Endothelial cell (in vitro differentiated cells): ENCODE results near the gene VAV2. TPM values are rescaled to one million over a fixed set of nuclear protein-coding genes. Genes with fewer than 3 reads are reported as not detected.

Source experiments
- DNase-seq: peaks from one replicate; pipeline ENCODE4 v3.0.0; 2021; ENCODE audit warnings: low spot score
- H3K27ac Mint-ChIP-seq: one replicate; pipeline ENCODE4 v1.8.0; 2021; ENCODE audit warnings: mixed read lengths, inconsistent platforms; ENCODE audit not compliant: unreplicated experiment
- H3K27me3 Mint-ChIP-seq: one replicate; pipeline ENCODE4 v1.8.0; 2021; ENCODE audit warnings: mild to moderate bottlenecking, moderate library complexity, mixed read lengths, inconsistent platforms; ENCODE audit not compliant: unreplicated experiment
- H3K36me3 Mint-ChIP-seq: one replicate; pipeline ENCODE4 v1.8.0; 2021; ENCODE audit warnings: mild to moderate bottlenecking, low read depth, mixed read lengths, inconsistent platforms; ENCODE audit not compliant: unreplicated experiment
- H3K4me1 Mint-ChIP-seq: one replicate; pipeline ENCODE4 v1.8.0; 2021; ENCODE audit warnings: mild to moderate bottlenecking, mixed read lengths, inconsistent platforms; ENCODE audit not compliant: unreplicated experiment
- H3K4me3 Mint-ChIP-seq: one replicate; pipeline ENCODE4 v1.8.0; 2021; ENCODE audit warnings: mild to moderate bottlenecking, mixed read lengths, inconsistent platforms; ENCODE audit not compliant: unreplicated experiment
- H3K9me3 Mint-ChIP-seq: one replicate; pipeline ENCODE4 v1.8.0; 2021; ENCODE audit warnings: mixed read lengths, inconsistent platforms; ENCODE audit not compliant: unreplicated experiment
- total RNA-seq: library from RNA; stranded (reverse); fragmentation: NEBNext Ultra II Directional; extraction: Animal tissue kit (Norgen Biotek cat#: 25700); gene quantifications from one replicate; pipeline ENCODE4 v1.2.1, GENCODE V29; 2021; ENCODE audit not compliant: unreplicated experiment
- TF ChIP-seq, protein P1 (sequence below): fragments of 200-600 bp; sonication (generic); IDR thresholded peaks from one replicate; pipeline ENCODE4 v1.5.0; 2021; ENCODE audit warnings: antibody characterized with exemption; ENCODE audit not compliant: unreplicated experiment

The VAV2 gene
- total RNA-seq, 1 donor from 2014 or later, result 27.2 TPM

DNA sequence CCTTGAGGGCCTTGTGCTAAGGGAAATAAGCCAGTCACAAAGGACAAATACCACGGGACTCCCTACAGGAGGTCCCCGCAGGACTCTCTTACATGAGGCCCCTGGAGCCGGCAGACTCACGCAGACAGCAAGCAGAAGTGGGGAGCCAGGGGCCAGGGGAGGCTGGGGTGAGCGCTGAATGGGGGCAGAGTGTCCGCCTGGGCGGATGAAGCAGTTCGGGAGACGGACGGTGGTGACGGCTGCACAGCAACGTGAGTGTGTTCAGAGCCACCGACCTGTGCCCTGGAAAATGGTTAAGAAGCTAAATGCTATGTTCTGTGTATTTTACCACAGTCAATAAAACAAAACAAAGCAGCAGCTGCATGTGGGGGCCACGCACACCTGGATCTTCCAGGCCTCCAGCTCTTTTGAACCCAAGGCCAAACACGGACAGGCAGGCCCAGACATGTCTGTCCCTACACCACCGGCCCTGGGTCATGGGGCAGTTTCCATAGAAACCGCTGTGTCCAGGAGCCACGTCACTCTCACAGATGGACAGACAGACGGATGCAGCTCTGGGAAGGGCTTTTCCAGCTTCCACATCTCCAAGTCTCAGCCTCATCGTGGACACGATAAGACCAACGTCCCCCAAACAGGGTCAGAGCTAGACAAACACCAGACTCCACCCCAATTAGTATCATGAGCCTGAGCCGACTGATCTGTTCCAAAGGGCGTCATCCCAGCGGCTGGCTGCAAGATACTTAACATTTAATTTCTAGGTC is 103.9 kb downstream of the VAV2 start:
- TF ChIP-seq, protein P1, sequence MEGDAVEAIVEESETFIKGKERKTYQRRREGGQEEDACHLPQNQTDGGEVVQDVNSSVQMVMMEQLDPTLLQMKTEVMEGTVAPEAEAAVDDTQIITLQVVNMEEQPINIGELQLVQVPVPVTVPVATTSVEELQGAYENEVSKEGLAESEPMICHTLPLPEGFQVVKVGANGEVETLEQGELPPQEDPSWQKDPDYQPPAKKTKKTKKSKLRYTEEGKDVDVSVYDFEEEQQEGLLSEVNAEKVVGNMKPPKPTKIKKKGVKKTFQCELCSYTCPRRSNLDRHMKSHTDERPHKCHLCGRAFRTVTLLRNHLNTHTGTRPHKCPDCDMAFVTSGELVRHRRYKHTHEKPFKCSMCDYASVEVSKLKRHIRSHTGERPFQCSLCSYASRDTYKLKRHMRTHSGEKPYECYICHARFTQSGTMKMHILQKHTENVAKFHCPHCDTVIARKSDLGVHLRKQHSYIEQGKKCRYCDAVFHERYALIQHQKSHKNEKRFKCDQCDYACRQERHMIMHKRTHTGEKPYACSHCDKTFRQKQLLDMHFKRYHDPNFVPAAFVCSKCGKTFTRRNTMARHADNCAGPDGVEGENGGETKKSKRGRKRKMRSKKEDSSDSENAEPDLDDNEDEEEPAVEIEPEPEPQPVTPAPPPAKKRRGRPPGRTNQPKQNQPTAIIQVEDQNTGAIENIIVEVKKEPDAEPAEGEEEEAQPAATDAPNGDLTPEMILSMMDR, result no peak
- peaks cover 5% of the 10 kb centered on the region for H3K27me3 Mint-ChIP-seq
- no peak for DNase-seq
- peaks cover 9% of the 10 kb centered on the region for H3K36me3 Mint-ChIP-seq
- peak overlapping the region; percentile 42 for H3K27ac Mint-ChIP-seq
- H3K4me3 Mint-ChIP-seq, result no peak overlapping the region
- H3K9me3 Mint-ChIP-seq, result no peaks in the 10 kb centered on the region
- peaks cover 3% of the 10 kb centered on the region for H3K4me1 Mint-ChIP-seq

DNA sequence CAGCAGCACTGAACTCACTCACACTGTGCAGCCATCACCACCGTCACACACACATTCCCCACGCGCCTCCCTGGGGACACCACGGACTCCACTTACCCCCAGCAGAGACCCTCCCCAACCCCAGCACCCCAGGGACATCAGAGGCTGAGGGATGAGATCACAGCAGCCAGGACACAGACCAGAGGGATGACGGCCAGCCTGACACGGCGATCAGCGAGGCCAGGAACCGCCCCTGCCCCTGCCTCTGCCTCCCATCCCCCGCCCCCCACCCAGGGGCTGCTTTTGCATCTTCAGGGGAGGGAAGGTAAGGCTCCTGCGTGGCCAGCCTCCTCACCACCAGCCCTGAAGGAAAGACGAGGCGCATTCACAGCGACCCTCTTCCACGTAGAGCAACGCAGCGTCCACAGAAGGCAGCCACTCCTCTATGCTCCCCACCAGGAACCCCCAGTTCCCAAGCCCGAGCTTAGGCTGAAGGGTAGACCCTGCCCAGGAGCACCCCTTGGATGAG is 104.5 kb downstream of the VAV2 start:
- H3K9me3 Mint-ChIP-seq, result no peaks in the 10 kb centered on the region
- H3K36me3 Mint-ChIP-seq, result peaks cover 9% of the 10 kb centered on the region
- no peak overlapping the region for H3K27ac Mint-ChIP-seq
- DNase-seq, result no peak
- H3K4me3 Mint-ChIP-seq, result no peak overlapping the region
- TF ChIP-seq, protein P1, result no peak
- H3K27me3 Mint-ChIP-seq, result peaks cover 5% of the 10 kb centered on the region
- H3K4me1 Mint-ChIP-seq, result peaks cover 3% of the 10 kb centered on the region

DNA sequence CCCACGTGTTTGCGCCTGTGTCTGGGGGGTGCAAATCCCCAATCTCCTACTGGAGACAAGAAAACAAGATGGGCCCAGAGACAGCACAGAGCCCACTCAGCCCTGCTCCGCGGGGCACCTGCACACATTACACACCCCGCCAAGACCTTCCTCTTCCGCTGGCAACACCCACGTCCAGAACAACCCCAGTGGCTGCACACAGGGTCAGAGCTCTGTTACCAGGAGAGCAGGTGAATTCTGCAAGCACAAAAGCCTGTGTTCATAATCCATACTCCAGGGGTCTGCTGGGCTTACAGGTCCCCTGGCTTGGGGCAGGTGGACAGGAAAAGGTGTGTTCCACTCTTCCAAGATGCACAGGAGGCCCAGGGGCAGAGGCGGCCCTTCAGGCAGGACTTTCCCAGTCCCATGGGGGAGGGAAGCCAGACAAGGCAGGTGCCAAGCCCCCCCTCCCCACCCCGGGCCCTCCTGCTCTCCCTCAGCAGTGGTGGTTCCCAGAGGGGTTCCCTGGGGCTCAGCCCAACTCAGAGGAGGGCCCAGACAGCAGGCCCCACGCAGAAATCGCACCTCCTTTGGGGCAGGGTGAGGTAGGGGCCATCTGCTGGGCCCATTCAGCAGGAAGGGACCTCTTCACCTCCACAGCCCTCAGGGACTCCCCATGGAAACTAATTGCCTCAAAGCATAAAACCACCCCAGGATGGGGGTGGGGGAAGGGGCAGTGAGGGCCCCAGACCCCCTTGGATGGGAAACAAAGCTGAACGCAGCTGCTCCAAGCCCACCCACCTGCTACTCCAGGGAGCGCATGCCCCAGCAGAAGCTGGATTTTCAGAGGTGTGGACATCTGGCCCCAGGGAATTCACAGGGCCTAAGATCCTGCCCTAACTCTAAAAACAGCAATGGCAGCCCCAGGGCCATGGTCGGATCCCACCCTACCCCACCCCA is 105.3 kb downstream of the VAV2 start:
- Mint-ChIP-seq H3K4me1 (peaks cover 4% of the 10 kb centered on the region), H3K27me3 (peaks cover 3% of the 10 kb centered on the region), H3K4me3 (no peak overlapping the region), H3K9me3 (no peaks in the 10 kb centered on the region), H3K36me3 (peaks cover 9% of the 10 kb centered on the region), H3K27ac (no peak overlapping the region)
- TF ChIP-seq, protein P1, result no peak
- no peak for DNase-seq

- no peak overlapping the region for H3K4me3 Mint-ChIP-seq
Observed at GRCh38 chr9:133884907-133885744, 107.0 kb downstream of the VAV2 start.

More at GRCh38 chr9:133884907-133885744, 107.0 kb downstream of the VAV2 start:
- no peak overlapping the region for H3K27ac Mint-ChIP-seq
- H3K36me3 Mint-ChIP-seq, result peaks cover 3% of the 10 kb centered on the region
- H3K4me1 Mint-ChIP-seq, result peaks cover 8% of the 10 kb centered on the region
- peaks cover 2% of the 10 kb centered on the region for H3K27me3 Mint-ChIP-seq
- no peaks in the 10 kb centered on the region for H3K9me3 Mint-ChIP-seq
- TF ChIP-seq, protein P1, result no peak
- no peak for DNase-seq
